Measurements from ENCODE around the gene GPRC5A. TPM values are rescaled to one million over a fixed set of nuclear protein-coding genes. Genes with fewer than 3 reads are reported as not detected.

Gene GPRC5A
- total and polyA plus RNA-seq, 9 donors: 6.5 to 71.5 (median 37.9) TPM

DNA sequence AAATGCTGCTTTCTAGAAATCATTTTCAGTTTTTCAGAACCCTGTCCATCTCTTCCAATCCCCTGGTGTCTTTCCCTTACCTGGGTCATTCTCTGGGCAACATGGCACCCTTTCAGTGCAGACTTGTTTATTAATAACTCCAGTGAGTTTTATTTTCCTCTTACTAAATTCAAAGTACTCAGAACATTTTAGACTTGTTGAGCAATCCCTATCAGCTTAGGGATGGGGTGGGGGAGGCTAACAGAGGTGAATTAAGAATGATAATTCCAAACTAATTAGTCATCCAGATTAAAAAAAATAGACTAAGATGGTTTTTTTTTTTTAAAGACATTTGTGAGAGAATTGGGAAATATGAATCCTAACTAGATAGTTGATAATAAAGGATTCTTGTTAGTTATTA lies 10.7 kb downstream of the GPRC5A start:
- peak in 2 of 5 donors; percentile 51 to 75 for DNase-seq
- Histone ChIP-seq H3K9me3 (no peaks in the 10 kb centered on the region), H3K4me3 (no peak overlapping the region), H3K36me3 (no peaks in the 10 kb centered on the region), H3K27ac (peak overlapping the region; percentile 71 to 81), H3K27me3 (no peaks in the 10 kb centered on the region), H3K4me1 (ENCODE audit: insufficient read depth) (peaks cover 18% of the 10 kb centered on the region)
- no peak for TF ChIP-seq POLR2A (IDR thresholded peaks at IDR 0.05)
- peak in 1 of 3 donors; percentile 2 for TF ChIP-seq CTCF (IDR thresholded peaks at IDR 0.05)
- no peak for TF ChIP-seq EP300 (IDR thresholded peaks at IDR 0.05)
- intact Hi-C loops (cut with DNase I): no loop called here

GRCh38 chr12:12903642-12904609 lies 12.6 kb downstream of the GPRC5A start:
- Histone ChIP-seq H3K27ac (no peak overlapping the region), H3K27me3 (no peaks in the 10 kb centered on the region), H3K4me3 (no peak overlapping the region), H3K9me3 (no peaks in the 10 kb centered on the region), H3K36me3 (no peaks in the 10 kb centered on the region), H3K4me1 (ENCODE audit: insufficient read depth) (peaks cover 17% of the 10 kb centered on the region)
- 92 to 95% (median 93%) methylated on average over 14 of the region's 14 CpGs for WGBS, 3 donors
- DNase-seq: no peak
- intact Hi-C loops (cut with DNase I): no loop called here
- no peak for TF ChIP-seq EP300 (IDR thresholded peaks at IDR 0.05)
- no peak for TF ChIP-seq CTCF (IDR thresholded peaks at IDR 0.05)
- no peak for TF ChIP-seq POLR2A (IDR thresholded peaks at IDR 0.05)

GRCh38 chr12:12907552-12907951 lies 16.2 kb downstream of the GPRC5A start:
- Histone ChIP-seq H3K4me1 (ENCODE audit: insufficient read depth) (peaks cover 11% of the 10 kb centered on the region), H3K27me3 (no peaks in the 10 kb centered on the region), H3K9me3 (no peaks in the 10 kb centered on the region), H3K27ac (no peak overlapping the region), H3K4me3 (no peak overlapping the region), H3K36me3 (no peaks in the 10 kb centered on the region)
- WGBS, 3 donors: 93 to 97% (median 97%) methylated on average over 5 of the region's 5 CpGs
- TF ChIP-seq EP300 (IDR thresholded peaks at IDR 0.05) (no peak), CTCF (IDR thresholded peaks at IDR 0.05) (no peak), POLR2A (IDR thresholded peaks at IDR 0.05) (no peak)
- no peak for DNase-seq
- intact Hi-C loops (cut with DNase I): loop anchor here in 1 of 4 donors (5.0 kb wide), 1 partner anchor 190 kb away; no protein-coding TSS in a partner anchor

DNA sequence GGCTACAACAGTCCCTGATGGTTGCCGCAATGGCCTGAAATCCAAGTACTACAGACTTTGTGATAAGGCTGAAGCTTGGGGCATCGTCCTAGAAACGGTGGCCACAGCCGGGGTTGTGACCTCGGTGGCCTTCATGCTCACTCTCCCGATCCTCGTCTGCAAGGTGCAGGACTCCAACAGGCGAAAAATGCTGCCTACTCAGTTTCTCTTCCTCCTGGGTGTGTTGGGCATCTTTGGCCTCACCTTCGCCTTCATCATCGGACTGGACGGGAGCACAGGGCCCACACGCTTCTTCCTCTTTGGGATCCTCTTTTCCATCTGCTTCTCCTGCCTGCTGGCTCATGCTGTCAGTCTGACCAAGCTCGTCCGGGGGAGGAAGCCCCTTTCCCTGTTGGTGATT lies 16.9 kb downstream of the GPRC5A start:
- peak in 1 of 5 donors; percentile 36 for DNase-seq
- TF ChIP-seq CTCF (IDR thresholded peaks at IDR 0.05): no peak
- intact Hi-C loops (cut with DNase I): loop anchor here in 1 of 4 donors (5.0 kb wide), 1 partner anchor 189 kb away; no protein-coding TSS in a partner anchor

More for the DNA sequence above, 16.9 kb downstream of the GPRC5A start:
- no peaks in the 10 kb centered on the region for H3K9me3 ChIP-seq
- H3K36me3 ChIP-seq: no peaks in the 10 kb centered on the region
- no peaks in the 10 kb centered on the region for H3K27me3 ChIP-seq
- H3K4me3 ChIP-seq: no peak overlapping the region
- peak overlapping the region in 1 of 2 donors; percentile 57 for H3K27ac ChIP-seq
- 91 to 95% (median 93%) methylated on average over 14 of the region's 14 CpGs for WGBS, 3 donors
- peaks cover 10% of the 10 kb centered on the region for H3K4me1 ChIP-seq (ENCODE audit: insufficient read depth)
